Activated B cell treated with CpG ODN at 0.5 μM for 24 hours (primary cell): ENCODE data around the gene SND1. TPM values are rescaled to one million over a fixed set of nuclear protein-coding genes. Genes with fewer than 3 reads are reported as not detected.

Source experiments
- ATAC-seq: fragments of 200-7000 bp; cut with Tn5 transposase; one replicate; pipeline ENCODE4 v1.10.0; 2021; ENCODE audit warnings: low read depth, mild to moderate bottlenecking, moderate library complexity
- CTCF ChIA-PET: fragments of 350-600 bp; sonication (Branson Sonifier 250); formaldehyde crosslinking; loops from one replicate; lab custom pipeline; 2021; ENCODE audit warnings: antibody characterized with exemption; lab: Charles Lee
- POLR2A ChIA-PET: fragments of 350-600 bp; sonication (Branson Sonifier 250); formaldehyde crosslinking; loops from one replicate; lab custom pipeline; 2021; ENCODE audit warnings: antibody characterized with exemption; lab: Charles Lee
- DNase-seq: peaks from one replicate; pipeline ENCODE4 v3.0.0; 2022
- H3K27ac Mint-ChIP-seq: one replicate; pipeline ENCODE4 v1.8.0; 2020; ENCODE audit warnings: mixed read lengths
- H3K27me3 Mint-ChIP-seq: one replicate; pipeline ENCODE4 v1.8.0; 2021; ENCODE audit warnings: mixed read lengths
- H3K36me3 Mint-ChIP-seq: one replicate; pipeline ENCODE4 v1.8.0; 2021; ENCODE audit warnings: low read depth, mixed read lengths
- H3K4me1 Mint-ChIP-seq: one replicate; pipeline ENCODE4 v1.8.0; 2021; ENCODE audit warnings: mixed read lengths
- H3K4me3 Mint-ChIP-seq: one replicate; pipeline ENCODE4 v1.8.0; 2020; ENCODE audit warnings: mild to moderate bottlenecking, mixed read lengths
- H3K9me3 Mint-ChIP-seq: one replicate; pipeline ENCODE4 v1.8.0; 2020; ENCODE audit warnings: mixed read lengths
- intact Hi-C: fragments of 100-400 bp; cut with micrococcal nuclease; formaldehyde crosslinking; loops from one replicate; pipeline ENCODE4 v1.15.1; 2024
- total RNA-seq: library from RNA; stranded (reverse); gene quantifications from 2 replicates; pipeline ENCODE4 v1.2.3, GENCODE V29; 2022
- TF ChIP-seq, protein P1 (sequence below): fragments of 200-600 bp; IDR thresholded peaks from one replicate; pipeline ENCODE4 v1.8.0; 2022; ENCODE audit warnings: antibody characterized with exemption, mild to moderate bottlenecking

Gene SND1
- total RNA-seq, 1 donor from 2014 or later = 215 TPM

DNA sequence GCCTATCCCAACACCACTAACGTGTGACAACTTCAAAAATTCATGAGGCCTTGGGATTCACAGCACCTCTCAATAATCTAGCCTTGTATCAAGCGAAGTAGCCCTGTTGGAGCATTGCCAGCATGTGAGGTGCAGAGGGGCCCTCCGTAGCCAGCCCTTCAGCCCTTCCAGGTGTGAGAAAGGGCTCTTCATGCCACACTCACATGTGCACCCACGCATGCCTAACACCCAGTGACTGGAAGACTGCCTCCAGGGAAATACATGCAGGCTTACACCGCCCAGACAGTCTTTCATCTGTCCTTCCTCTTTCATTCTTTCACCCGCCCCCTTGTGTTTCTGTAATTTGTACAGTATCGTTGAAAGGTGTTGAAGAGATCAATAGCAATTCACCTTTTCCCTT is 353.1 kb downstream of the SND1 start:
- intact Hi-C loops = no loop called here
- Mint-ChIP-seq H3K4me1 (peaks cover 55% of the 10 kb centered on the region), H3K36me3 (peaks cover 21% of the 10 kb centered on the region), H3K9me3 (no peaks in the 10 kb centered on the region), H3K27ac (no peak overlapping the region), H3K4me3 (peak overlapping the region; percentile 52), H3K27me3 (no peaks in the 10 kb centered on the region)
- TF ChIP-seq, protein P1, sequence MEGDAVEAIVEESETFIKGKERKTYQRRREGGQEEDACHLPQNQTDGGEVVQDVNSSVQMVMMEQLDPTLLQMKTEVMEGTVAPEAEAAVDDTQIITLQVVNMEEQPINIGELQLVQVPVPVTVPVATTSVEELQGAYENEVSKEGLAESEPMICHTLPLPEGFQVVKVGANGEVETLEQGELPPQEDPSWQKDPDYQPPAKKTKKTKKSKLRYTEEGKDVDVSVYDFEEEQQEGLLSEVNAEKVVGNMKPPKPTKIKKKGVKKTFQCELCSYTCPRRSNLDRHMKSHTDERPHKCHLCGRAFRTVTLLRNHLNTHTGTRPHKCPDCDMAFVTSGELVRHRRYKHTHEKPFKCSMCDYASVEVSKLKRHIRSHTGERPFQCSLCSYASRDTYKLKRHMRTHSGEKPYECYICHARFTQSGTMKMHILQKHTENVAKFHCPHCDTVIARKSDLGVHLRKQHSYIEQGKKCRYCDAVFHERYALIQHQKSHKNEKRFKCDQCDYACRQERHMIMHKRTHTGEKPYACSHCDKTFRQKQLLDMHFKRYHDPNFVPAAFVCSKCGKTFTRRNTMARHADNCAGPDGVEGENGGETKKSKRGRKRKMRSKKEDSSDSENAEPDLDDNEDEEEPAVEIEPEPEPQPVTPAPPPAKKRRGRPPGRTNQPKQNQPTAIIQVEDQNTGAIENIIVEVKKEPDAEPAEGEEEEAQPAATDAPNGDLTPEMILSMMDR = no peak
- POLR2A ChIA-PET = interaction anchor here (1.4 kb wide), 1 partner anchor 205 kb away, joined by 3 read pairs; no protein-coding TSS in a partner anchor
- ATAC-seq = peak; percentile 87
- DNase-seq = peak; percentile 20
- CTCF ChIA-PET = interaction anchor here (1.2 kb wide), 1 partner anchor 296 kb away, joined by 5 read pairs; no protein-coding TSS in a partner anchor

DNA sequence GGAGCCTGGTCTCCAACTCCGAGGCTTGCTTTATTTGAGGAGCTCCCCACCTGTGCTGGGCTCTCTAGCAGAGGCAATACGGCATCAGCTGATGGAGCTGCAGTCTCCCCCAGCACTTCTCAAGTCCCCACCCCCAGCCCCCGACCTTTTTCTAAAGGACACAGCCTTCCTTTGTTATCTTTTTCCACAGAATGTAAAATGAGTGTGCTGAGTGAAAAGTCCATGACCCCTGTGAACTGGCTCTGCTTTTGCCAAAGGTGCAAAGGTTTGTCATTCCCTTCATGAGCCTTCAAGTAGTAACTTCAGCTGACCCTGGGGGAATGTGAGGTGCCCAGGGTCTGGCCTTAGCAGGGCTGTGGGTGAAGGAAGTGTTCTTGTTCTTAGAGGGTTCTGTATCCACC is 353.8 kb downstream of the SND1 start:
- peak overlapping the region; percentile 19 for H3K4me3 Mint-ChIP-seq
- CTCF ChIA-PET = no interaction called here
- H3K27ac Mint-ChIP-seq = no peak overlapping the region
- TF ChIP-seq, protein P1 = no peak
- H3K27me3 Mint-ChIP-seq = no peaks in the 10 kb centered on the region
- intact Hi-C loops = no loop called here
- DNase-seq (no peak), ATAC-seq (no peak)
- H3K36me3 Mint-ChIP-seq = peaks cover 18% of the 10 kb centered on the region
- POLR2A ChIA-PET = no interaction called here
- no peaks in the 10 kb centered on the region for H3K9me3 Mint-ChIP-seq
- H3K4me1 Mint-ChIP-seq = peaks cover 51% of the 10 kb centered on the region

DNA sequence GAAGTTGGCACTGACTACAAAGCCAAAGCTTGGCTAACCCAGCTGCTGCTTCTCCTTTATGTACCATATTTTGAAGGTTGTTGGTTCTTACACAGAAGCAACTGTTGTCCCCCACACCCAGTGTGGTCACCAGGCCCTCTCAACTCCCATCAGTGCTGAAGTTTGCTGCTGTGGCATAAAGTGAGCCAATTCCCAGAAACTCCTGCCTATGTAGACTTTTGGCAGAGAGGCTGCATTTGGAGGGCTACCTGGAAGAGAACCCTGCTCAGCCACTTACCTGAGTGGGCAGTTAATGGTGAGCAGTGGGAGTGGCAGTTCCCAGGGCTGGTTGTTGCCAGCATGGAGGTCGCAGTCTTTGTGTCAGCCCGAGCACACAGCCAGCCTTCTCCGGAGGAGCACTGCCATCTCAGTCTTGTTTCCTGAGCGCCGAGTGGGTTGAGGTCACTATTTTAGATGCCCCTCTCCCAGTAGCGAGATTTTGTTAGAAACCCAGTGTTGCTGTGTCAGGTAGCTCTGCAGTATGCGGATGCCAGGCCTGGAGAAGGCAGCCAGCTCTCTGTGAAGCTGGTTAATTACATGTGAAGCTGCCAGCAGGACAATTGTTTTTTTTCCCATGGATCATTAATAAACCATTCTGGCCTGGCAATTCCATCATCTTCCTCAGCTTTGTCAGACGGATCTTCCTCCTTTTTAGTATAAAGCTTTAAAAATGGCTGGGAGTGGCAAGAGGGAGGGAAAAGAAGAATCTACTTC is 354.7 kb downstream of the SND1 start:
- POLR2A ChIA-PET = no interaction called here
- Mint-ChIP-seq H3K27ac (no peak overlapping the region), H3K4me1 (peaks cover 45% of the 10 kb centered on the region), H3K27me3 (no peaks in the 10 kb centered on the region), H3K9me3 (no peaks in the 10 kb centered on the region), H3K4me3 (no peak overlapping the region), H3K36me3 (peaks cover 14% of the 10 kb centered on the region)
- CTCF ChIA-PET = no interaction called here
- ATAC-seq (no peak), DNase-seq (no peak)
- intact Hi-C loops = no loop called here
- TF ChIP-seq, protein P1 = no peak

DNA sequence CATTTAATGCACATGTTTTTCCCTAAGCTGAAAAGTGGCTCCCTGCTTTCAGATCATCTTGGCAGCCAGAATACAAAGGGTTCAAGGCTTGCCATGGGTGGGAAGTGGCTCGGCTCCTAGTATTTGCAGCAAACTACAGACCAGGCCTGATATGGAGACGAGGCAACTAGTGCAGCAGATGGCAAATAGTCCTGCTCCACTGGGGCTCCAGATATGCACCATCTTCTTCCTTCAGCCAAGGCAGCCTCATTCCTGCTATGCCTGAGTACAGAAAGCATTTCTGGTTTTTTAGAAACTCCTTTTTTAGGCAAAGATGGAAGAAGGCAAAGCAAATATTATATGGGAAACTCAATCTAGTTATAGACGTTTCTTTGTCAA is 355.3 kb downstream of the SND1 start:
- intact Hi-C loops = no loop called here
- no peak for DNase-seq
- ChIA-PET POLR2A (no interaction called here), CTCF (no interaction called here)
- Mint-ChIP-seq H3K27me3 (no peaks in the 10 kb centered on the region), H3K27ac (no peak overlapping the region), H3K9me3 (no peaks in the 10 kb centered on the region), H3K4me3 (no peak overlapping the region), H3K36me3 (peaks cover 12% of the 10 kb centered on the region), H3K4me1 (peaks cover 39% of the 10 kb centered on the region)
- TF ChIP-seq, protein P1 = no peak
- ATAC-seq = no peak

DNA sequence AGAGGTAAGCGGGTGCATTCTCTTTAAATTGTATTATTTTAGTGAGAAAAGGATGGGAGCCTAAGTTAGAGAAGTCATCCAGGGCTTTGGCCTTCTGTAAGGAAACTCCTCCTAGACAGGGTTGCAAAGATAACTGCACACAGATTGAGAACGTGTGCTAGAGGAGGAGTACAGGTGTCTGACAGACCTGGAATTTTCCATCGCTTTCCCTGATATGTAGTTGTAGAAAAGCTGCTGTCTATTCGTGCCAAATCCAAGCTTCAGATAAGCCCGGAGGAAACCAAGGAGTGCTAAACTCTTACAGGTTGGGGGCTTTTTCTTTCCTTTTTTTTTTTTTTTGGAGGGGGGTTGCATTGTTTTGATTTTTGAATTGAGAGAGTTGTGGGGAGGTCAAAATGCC is 356.1 kb downstream of the SND1 start:
- Mint-ChIP-seq H3K27ac (no peak overlapping the region), H3K9me3 (no peaks in the 10 kb centered on the region), H3K4me1 (peaks cover 31% of the 10 kb centered on the region), H3K4me3 (no peak overlapping the region), H3K27me3 (no peaks in the 10 kb centered on the region), H3K36me3 (peaks cover 16% of the 10 kb centered on the region)
- DNase-seq (no peak), ATAC-seq (no peak)
- TF ChIP-seq, protein P1 = no peak
- ChIA-PET POLR2A (no interaction called here), CTCF (interaction anchor here (0.7 kb wide), 1 partner anchor 417 kb away, joined by 3 read pairs; no protein-coding TSS in a partner anchor)
- intact Hi-C loops = no loop called here
